GM19467 (cell line): ENCODE measurements around the gene CA14.
A peak's percentile ranks its signal among the peaks of the same experiment; 100 is the strongest.
"Not testable (repeated sequence)": the region's sequence is repeated elsewhere in the genome, so short reads cannot be mapped to it uniquely, and the experiment has no call there.

Source experiments
- ATAC-seq: cut with Tn5 transposase; IDR thresholded peaks from one replicate; pipeline ENCODE4 v1.9.1; 2021; ENCODE audit warnings: mild to moderate bottlenecking, moderate library complexity; ENCODE audit not compliant: unreplicated experiment

Gene CA14

DNA sequence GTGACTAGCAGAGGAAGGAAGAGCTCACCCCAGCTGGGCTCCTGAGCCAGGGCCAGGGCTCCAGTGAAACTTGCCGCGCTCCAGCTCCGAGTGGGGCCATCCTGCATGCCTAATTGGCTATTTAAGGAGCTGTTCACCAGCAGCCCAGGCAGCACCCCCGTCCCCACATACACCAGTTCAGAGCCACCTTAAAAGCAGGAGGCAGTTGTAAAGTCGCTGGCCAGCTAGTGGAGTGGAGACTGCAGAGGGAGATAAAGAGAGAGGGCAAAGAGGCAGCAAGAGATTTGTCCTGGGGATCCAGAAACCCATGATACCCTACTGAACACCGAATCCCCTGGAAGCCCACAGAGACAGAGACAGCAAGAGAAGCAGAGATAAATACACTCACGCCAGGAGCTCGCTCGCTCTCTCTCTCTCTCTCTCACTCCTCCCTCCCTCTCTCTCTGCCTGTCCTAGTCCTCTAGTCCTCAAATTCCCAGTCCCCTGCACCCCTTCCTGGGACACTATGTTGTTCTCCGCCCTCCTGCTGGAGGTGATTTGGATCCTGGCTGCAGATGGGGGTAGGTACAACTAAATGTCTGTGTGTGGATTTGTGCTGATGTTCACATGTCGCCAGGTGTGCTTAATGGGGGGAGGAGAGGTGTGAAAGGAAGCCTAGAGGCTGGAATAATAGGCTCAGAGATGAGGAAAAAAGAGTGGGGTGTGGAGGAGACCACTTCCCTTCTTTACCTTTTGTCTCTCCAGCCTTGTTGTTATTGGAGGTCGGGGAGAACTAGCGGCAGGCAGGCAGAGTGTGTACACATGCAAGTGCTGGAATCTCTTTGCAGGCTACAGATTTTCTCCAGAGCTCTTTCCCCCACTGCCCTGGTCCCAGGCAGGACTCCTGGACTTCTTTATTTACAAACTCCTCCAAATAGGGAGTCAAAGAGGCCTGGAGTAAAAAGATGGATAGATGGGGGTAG, at the start of gene CA14:
Gene CA14, plus strand, starts transcription at position 151 of the 962 bp plus-strand sequence. Its CDS starts 355 bp downstream, at position 506.
- ATAC-seq = no peak

- not testable (repeated sequence) for ATAC-seq
Observed at GRCh38 chr1:150208460-150208859, 49.1 kb upstream of the CA14 start.

- ATAC-seq = no peak
Observed at GRCh38 chr1:150210091-150210490, 47.5 kb upstream of the CA14 start.

DNA sequence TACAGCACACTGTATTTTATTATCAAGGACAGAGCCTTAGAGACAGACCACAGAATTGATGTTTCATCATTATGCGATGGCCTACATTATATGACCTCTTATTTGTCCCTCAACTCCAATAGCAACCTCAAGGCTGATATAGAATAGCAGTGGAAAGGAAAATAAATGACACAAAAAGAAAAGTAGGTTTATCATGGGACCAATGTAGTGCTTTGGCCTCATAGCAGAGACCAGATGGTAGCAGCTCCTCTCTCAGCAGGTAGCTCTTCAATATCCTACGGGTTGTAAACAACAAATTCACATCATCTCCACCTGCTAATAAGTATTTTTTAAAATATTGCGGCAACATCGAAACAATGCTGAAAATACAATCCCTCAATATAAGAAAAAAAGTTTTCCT, 46.9 kb upstream of the CA14 start:
- no peak for ATAC-seq

- ATAC-seq = no peak
Observed at GRCh38 chr1:150212070-150212469, 45.5 kb upstream of the CA14 start.

DNA sequence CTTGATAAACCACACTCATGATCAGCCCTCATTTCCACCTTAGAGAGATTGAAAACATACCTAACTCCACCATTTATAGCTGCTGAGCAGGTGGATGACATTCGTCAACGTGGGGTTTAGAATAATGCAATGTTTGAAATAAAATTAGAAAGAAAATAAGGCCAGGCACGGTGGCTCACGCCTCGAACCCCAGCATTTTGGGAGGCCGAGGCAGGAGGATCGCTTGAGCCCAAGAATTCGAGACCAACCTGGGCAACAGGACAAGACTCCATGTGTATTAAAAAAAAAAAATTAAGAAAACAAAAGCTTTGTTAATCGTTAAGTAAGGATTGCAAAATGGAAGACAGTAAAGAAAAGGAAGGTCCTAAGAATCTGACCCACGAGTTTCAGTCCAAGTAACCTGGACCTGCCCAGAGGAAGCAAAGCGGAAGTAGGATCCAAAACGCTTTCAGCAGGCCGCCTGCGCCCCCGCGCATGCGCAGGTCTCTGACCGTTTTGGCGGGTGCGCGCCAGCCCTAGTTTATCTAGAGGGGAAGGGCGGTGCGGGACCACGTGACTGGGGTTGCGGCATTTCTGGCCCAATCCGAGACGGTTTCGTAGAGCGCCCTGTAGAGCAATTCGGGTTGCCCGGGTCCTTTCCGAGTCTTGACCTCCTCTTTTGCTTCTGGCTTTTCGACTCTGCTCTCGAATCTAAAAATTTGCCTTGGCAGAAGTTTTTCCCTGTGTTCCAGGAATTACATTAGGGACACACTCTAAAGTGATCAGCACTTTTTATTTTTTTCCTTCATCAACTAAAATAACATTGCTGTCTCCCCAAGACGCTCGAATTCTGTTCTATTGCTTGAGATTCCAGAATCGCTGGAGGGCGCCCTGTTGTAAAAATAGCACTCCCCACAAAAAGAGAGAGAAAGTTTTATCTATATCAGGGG, 44.1 kb upstream of the CA14 start:
- peak; percentile 90 for ATAC-seq

GRCh38 chr1:150214099-150214756, 43.3 kb upstream of the CA14 start:
- ATAC-seq = not testable (repeated sequence)

DNA sequence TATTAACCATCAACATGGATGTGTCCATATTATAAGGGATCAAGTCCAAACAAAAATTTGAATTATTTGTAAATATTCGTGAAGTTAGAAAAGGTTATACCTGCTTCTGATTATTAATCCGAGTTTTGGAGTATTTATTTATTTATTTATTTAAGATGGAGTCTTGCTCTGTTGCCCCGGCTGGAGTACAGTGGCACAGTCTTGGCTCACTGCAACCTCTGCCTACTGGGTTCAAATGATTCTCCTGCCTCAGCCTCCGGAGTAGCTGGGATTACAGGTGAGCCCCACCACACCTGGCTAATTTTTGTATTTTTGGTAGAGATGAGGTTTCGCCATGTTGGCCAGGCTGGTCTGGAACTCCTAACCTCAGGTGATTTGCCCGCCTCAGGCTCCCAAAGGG, 41.7 kb upstream of the CA14 start:
- not testable (repeated sequence) for ATAC-seq

DNA sequence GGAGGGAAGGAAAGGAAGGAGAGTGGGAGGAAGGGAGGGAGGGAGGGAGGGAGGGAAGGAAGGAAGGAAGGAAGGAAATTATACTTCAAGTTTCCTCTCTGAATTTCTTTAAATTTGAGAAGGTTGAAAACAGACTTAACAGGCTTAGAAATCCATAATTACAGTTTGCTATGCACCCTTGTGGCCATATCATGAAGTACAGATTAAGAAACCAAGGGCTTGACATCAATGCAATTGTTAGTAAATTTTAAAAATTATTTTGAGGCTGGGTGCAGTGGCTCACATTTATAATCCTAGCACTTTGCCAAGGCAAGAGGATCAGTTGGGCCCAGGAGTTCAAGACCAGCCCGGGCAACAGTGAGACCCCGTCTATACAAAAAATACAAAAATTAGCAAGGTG, 36.0 kb upstream of the CA14 start:
- no peak for ATAC-seq

- no peak for ATAC-seq
Observed at GRCh38 chr1:150224983-150225382, 32.6 kb upstream of the CA14 start.

DNA sequence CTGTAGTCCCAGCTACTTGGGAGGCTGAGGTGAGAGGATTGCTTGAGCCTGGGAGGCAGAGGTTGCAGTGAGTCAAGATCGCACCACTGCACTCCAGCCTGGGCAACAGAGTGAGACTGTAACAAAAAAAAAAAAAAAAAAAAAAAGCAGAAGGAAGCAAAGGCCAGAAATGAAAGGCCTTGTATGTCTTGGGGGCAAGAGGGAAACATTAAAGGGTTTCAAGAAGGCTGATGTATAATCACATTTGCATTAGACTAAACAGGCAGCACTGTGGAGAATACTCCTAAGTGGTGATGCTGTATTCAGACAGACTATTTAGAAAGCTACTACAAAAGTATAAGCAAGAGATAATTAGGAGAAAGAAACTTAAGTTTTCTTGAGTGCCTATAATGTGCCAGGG, 32.0 kb upstream of the CA14 start:
- no peak for ATAC-seq

- no peak for ATAC-seq
Observed at GRCh38 chr1:150226486-150226885, 31.1 kb upstream of the CA14 start.

- ATAC-seq = no peak
Observed at GRCh38 chr1:150227228-150227627, 30.3 kb upstream of the CA14 start.

- ATAC-seq = not testable (repeated sequence)
Observed at GRCh38 chr1:150228246-150228645, 29.3 kb upstream of the CA14 start.

DNA sequence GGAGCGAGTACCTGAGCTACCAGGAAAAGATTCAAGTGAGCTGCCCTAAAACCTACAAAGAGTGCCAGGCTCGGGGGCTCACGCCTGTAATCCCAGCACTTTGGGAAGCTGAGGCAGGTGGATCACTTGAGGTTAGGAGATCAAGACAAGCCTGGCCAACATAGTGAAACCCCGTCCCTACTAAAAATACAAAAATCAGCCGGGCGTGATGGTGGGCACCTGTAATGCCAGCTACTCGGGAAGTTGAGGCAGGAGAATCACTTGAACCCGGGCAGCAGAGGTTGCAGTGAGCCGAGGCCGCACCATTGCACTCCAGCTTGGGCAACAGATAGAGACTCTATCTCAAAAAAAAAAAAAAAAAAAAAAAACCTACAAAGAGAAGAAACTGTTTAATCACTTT, 24.7 kb upstream of the CA14 start:
- not testable (repeated sequence) for ATAC-seq

GRCh38 chr1:150233359-150234308, 23.9 kb upstream of the CA14 start:
- ATAC-seq = no peak

GRCh38 chr1:150234309-150234565, 23.3 kb upstream of the CA14 start:
- no peak for ATAC-seq

- peak; percentile 45 for ATAC-seq
Observed at GRCh38 chr1:150234566-150235293, 22.8 kb upstream of the CA14 start.

DNA sequence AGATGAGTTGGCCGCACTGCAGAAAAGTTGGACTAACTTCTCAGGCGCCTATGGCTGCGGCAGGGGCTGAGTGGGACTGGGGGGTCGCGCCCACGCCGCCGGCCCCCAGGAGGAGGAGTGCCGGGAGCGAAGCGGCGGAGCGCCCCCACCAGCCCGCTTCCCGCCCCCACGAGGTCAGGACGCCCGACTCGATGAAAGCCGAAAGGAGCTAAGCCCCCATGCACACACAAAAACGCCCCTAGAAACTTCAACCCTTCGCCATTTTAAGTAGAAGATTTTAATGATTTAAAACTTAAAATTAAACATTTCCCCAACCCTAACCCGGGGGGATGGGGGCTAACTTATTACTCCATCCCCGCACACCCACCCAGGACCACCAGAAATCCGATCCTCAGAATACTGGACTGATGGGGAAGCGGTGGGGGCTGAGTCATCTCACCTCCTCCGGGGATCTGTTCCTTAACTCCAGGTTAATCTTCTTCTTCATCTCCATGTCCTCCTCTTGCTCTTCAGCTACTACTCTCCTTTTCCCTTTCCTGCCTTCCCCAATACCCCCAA, 22.2 kb upstream of the CA14 start:
- ATAC-seq = no peak
